GM13976 (cell line): Measurements from ENCODE around the gene PDGFD.

ENCODE experiments used
- DNase-seq: peaks from one replicate; pipeline ENCODE4 v3.0.0; 2012; ENCODE audit warnings: low spot score
- CTCF ChIP-seq: IDR thresholded peaks from 2 replicates; pipeline ENCODE4 v1.5.1; 2012; ENCODE audit warnings: borderline replicate concordance, mild to moderate bottlenecking; ENCODE audit not compliant: insufficient read depth; ENCODE audit errors: extremely low read depth, missing control alignments, control extremely low read depth
- in situ Hi-C: fragments of 300-500 bp; cut with MboI; formaldehyde crosslinking; loops from one replicate; pipeline ENCODE4 v1.12.0; 2022; ENCODE audit warnings: low sequenced_read_pairs, mixed read lengths, inconsistent platforms; ENCODE audit not compliant: unreplicated experiment

The PDGFD gene

GRCh38 chr11:103946793-103947545 lies 217.0 kb downstream of the PDGFD start:
- in situ Hi-C loops: loop anchor here (25.0 kb wide), 1 partner anchor 190 kb away; no protein-coding TSS in a partner anchor
- TF ChIP-seq CTCF: no peak
- DNase-seq: no peak

GRCh38 chr11:103944251-103944940 lies 219.6 kb downstream of the PDGFD start:
- in situ Hi-C loops: loop anchor here (25.0 kb wide), 1 partner anchor 193 kb away; no protein-coding TSS in a partner anchor
- DNase-seq: no peak
- TF ChIP-seq CTCF: no peak

GRCh38 chr11:103942646-103943045 lies 221.3 kb downstream of the PDGFD start:
- DNase-seq: no peak
- in situ Hi-C loops: loop anchor here (25.0 kb wide), 1 partner anchor 195 kb away; no protein-coding TSS in a partner anchor
- no peak for TF ChIP-seq CTCF

- no peak for DNase-seq
- in situ Hi-C loops: loop anchor here (25.0 kb wide), 1 partner anchor 197 kb away; no protein-coding TSS in a partner anchor
- no peak for TF ChIP-seq CTCF
Measured at GRCh38 chr11:103940551-103940950, 223.4 kb downstream of the PDGFD start.

GRCh38 chr11:103939694-103940093 lies 224.3 kb downstream of the PDGFD start:
- TF ChIP-seq CTCF: no peak
- DNase-seq: no peak
- in situ Hi-C loops: loop anchor here (25.0 kb wide), 1 partner anchor 198 kb away; no protein-coding TSS in a partner anchor

GRCh38 chr11:103936059-103936458 lies 227.9 kb downstream of the PDGFD start:
- in situ Hi-C loops: loop anchor here (25.0 kb wide), 1 partner anchor 201 kb away; no protein-coding TSS in a partner anchor
- no peak for DNase-seq
- no peak for TF ChIP-seq CTCF
